IPS DF 6.9 (cell line): ENCODE results near the gene TNS3.

ENCODE experiments used
- DNase-seq: peaks from one replicate; pipeline ENCODE4 v3.0.0-alpha.2; 2013; ENCODE audit warnings: low read depth, low spot score
- H3K27ac ChIP-seq: one replicate; pipeline ENCODE4 v1.5.1; 2013; ENCODE audit warnings: low read length, control low read depth
- H3K27me3 ChIP-seq: 2 replicates; pipeline ENCODE4 v1.6.1; 2013; ENCODE audit warnings: mild to moderate bottlenecking, low read length; ENCODE audit not compliant: control insufficient read depth, insufficient read depth
- H3K36me3 ChIP-seq: 2 replicates; pipeline ENCODE4 v1.6.1; 2013; ENCODE audit warnings: low read length; ENCODE audit not compliant: control insufficient read depth, insufficient read depth
- H3K4me1 ChIP-seq: 2 replicates; pipeline ENCODE4 v1.6.1; 2013; ENCODE audit warnings: low read length; ENCODE audit not compliant: control insufficient read depth, insufficient read depth
- H3K4me3 ChIP-seq: 2 replicates; pipeline ENCODE4 v1.5.1; 2013; ENCODE audit warnings: mild to moderate bottlenecking, low read length
- H3K9me3 ChIP-seq: 2 replicates; pipeline ENCODE4 v1.6.1; 2013; ENCODE audit warnings: low read length, inconsistent platforms; ENCODE audit not compliant: control insufficient read depth, insufficient read depth
- WGBS: extraction: QIAGEN DNeasy Blood & Tissue Kit; methylation state at CpG from one replicate; pipeline ENCODE4 v1.1.7; 2013; ENCODE audit warnings: mixed read lengths, missing lambda C conversion rate; ENCODE audit not compliant: insufficient read length, insufficient coverage; 5-methylcytosine and 5-hydroxymethylcytosine counted together

Gene TNS3

DNA sequence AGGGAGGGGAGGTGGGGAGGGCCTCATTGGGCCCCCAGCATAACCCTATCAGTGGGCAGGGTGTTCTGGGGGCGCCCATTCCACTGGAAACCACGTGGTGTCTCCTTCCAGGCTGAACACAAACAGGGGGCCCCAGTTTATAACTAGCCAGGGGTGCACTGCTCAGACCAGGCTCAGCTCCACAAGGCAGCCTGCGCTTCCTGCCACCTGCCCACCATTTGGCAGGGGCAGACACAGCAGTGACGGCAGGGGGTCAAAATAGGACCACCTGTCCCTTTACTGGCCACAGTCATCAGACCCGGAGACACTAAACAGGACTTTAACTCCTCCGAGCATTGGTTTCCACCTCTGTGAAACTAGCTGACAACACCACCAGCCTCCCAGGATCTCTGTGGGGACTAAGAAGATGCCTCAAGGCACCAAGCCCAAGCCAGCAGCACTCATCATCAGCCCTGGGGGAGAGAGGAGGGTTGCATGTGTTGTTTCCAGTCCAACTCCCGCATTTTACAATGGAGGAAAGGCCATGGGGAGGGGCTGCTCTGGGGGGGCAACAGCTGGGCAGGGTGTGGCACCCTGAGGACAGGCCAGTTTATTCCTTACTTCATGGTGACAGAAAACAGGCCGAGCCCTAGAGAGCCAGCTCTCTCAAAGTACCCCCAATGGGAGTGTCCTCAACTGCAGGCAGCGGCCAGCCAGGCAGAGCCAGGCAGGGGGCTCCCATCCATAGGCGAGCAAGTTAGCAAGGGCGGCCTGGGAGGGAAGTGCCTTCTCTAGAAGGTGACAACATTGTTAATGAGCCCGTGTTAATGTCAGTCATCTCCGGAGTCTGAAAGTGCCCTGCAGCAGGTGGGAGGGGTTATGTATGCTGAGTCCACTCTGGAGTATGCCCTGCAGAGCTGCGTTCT is 127.6 kb downstream of the TNS3 start:
- Histone ChIP-seq H3K4me1 (0 out of 2 replicates have a peak, but pooled peaks cover 2% of the 10 kb centered on the region), H3K4me3 (no peak overlapping the region), H3K9me3 (no peaks in the 10 kb centered on the region), H3K36me3 (no peaks in the 10 kb centered on the region), H3K27ac (no peak overlapping the region), H3K27me3 (no peaks in the 10 kb centered on the region)
- DNase-seq, result no peak
- no CpG with 5 or more reads among the region's 14 CpGs for WGBS

DNA sequence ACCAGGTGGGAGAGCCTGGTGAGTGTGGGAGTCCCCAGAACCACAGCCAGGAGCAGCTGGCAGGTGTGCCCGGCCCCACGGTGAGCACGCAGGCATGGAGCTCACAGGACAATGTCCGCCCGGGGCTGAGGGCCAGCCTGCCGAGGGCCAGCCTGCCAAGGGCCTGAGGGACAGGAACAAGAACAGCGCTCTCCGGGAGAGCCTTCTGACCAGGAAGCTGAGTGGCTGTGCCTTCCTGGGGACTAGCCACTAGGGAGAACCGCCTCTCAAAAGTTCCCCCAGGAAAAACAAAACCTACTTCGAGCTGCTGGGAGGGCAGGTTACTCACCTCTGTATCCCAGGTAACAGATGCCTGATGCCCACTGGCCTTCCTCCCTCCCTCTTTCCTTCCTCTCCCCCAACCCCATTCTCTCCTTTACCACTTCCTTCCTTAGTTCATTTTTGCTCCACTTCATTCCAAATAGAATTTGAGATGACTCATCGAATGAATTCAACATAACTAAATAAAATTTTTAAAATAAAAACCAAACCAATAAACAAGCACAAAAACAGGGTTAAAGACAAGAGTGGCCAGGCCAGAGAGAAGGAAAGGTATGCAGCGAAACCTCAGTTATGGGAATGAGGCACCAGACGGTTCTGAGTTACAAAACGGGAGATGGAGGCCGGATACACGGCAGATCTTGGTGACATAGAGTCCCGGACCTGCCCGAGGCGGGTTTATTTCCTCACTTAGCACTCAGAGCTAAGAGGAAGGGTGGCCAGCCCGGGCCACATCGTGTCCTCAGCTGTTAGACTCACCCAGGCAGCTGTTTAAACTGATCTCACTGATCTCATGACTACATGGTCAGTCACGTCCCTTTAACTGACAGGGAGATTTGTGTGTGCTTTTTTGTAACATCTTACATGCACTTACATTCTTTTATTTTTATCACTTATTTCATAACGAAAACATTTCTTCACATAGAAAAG is 128.5 kb downstream of the TNS3 start:
- Histone ChIP-seq H3K9me3 (no peaks in the 10 kb centered on the region), H3K27me3 (no peaks in the 10 kb centered on the region), H3K4me3 (no peak overlapping the region), H3K4me1 (0 out of 2 replicates have a peak, but pooled peaks cover 2% of the 10 kb centered on the region), H3K27ac (no peak overlapping the region), H3K36me3 (no peaks in the 10 kb centered on the region)
- 100% methylated on average over 1 of the region's 23 CpGs for WGBS
- no peak for DNase-seq

DNA sequence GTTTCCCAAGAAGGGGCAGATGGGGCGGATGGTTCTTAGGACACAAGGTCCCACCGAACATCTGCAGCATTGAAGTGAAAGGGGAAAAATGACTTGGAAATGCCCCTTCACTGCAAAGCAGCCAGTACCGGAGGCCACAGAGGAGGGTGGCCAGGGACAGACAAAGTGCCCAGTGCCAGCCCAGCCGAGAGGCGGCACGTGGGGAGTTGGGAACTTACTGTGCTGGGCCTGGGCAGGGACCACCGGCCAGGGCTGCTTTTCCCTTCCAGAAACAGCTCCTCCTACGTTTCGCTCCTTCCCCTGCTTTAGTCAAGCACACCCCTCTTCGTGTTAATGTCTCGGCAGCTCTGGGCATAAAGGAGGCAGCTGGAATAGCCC is 129.2 kb downstream of the TNS3 start:
- no peak overlapping the region for H3K27ac ChIP-seq
- no peaks in the 10 kb centered on the region for H3K36me3 ChIP-seq
- no peak overlapping the region for H3K4me3 ChIP-seq
- no CpG with 5 or more reads among the region's 11 CpGs for WGBS
- 0 out of 2 replicates have a peak, but pooled peaks cover 2% of the 10 kb centered on the region for H3K4me1 ChIP-seq
- no peaks in the 10 kb centered on the region for H3K9me3 ChIP-seq
- no peak for DNase-seq
- H3K27me3 ChIP-seq, result no peaks in the 10 kb centered on the region

DNA sequence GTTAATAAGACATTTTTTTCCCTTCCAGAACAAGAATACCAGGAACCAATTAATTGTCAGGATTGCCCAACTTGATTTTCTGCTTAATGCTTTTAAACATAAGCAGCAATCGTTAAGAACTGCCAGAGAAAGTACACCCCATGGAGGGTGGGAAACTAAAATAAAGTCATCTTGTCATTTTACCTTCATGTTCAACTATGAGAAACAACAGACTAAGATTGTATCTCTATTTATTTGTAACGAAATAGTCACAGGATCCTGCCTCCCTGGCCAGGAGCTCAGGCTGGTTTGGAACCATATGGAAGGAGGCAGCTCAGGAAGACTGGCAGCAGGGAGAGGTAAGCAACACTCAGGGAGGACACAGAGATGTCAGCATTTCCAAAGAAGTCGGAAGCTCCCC is 129.6 kb downstream of the TNS3 start:
- no peaks in the 10 kb centered on the region for H3K27me3 ChIP-seq
- H3K9me3 ChIP-seq, result no peaks in the 10 kb centered on the region
- no peaks in the 10 kb centered on the region for H3K36me3 ChIP-seq
- 0 out of 2 replicates have a peak, but pooled peaks cover 2% of the 10 kb centered on the region for H3K4me1 ChIP-seq
- H3K27ac ChIP-seq, result no peak overlapping the region
- WGBS, result no CpG with 5 or more reads among the region's 3 CpGs
- no peak for DNase-seq
- no peak overlapping the region for H3K4me3 ChIP-seq

DNA sequence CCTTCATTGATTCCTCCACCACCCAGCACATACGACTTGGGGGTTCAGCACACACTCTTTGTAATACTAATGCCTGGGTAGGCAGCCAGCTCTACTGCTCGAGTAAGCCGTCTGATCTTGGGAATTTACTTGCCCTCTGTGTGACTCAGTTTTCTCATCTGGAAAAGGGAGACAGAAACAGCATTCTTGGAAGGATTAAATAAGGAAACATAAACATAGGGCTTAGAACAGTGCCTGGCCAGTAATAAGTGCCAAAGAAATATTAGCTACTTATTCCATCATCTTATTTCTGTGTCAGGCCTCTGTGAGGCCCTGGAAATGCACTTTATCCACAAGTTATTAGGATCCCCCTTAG is 130.1 kb downstream of the TNS3 start:
- H3K4me3 ChIP-seq, result no peak overlapping the region
- no peak for DNase-seq
- no peak overlapping the region for H3K27ac ChIP-seq
- no peaks in the 10 kb centered on the region for H3K9me3 ChIP-seq
- no peaks in the 10 kb centered on the region for H3K27me3 ChIP-seq
- H3K4me1 ChIP-seq, result 0 out of 2 replicates have a peak, but pooled peaks cover 2% of the 10 kb centered on the region
- no CpG with 5 or more reads among the region's 3 CpGs for WGBS
- no peaks in the 10 kb centered on the region for H3K36me3 ChIP-seq

DNA sequence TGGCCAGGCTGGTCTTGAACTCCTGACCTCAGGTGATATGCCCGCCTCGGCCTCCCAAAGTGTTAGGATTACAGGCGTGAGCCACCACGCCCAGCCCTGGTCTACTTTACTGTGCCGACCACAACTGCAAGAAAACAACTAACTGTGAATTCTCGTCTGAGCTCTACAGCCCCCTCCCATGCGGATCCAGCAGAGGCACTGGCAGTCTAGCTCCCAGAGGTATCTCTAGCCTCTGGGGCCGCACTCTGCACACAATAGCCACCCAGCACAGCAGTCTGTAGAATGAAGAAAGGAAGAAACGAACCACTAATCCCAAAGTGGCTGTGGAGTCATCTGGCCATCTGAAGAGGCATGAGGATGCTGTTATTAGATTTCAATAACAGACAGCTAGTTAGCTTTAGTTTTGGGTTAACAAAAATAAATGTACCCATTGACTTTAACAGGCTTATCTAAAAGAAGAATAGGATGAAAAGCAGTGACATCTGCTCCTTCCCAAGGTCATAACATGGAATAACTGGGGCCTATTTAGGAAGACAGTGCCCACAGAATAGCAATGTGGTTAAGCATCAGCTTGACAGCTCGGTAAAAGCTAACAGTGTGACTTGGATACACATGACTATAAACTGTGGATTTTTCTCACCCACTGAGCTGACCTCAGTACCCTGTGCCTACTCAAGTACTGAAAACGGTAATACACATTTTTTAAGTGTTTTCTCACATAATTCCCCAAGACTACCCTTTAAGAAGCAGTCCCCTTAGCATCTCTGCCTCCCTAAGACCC is 131.9 kb downstream of the TNS3 start:
- Histone ChIP-seq H3K27me3 (no peaks in the 10 kb centered on the region), H3K9me3 (no peaks in the 10 kb centered on the region), H3K36me3 (no peaks in the 10 kb centered on the region), H3K27ac (no peak overlapping the region), H3K4me3 (no peak overlapping the region), H3K4me1 (no peaks in the 10 kb centered on the region)
- no peak for DNase-seq
- WGBS, result no CpG with 5 or more reads among the region's 11 CpGs

DNA sequence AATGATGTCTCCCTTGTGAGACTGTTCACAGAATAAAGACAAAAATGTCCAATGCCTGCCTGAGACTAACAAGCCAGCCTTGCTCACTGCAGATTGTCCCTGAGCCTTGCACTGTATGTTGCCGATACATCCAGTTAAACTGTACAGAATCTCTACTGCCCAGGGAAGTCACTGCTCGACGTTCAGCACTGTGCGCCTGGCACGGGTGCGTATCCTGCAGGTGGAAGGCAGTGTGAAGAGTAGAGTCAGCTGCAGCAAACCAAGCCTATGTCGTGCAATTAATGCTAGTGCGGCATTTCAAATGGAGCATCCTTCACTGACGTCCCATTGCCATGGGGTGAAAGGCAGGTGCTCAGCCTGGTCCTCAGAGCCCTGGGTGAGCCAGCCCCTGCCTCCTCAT is 132.9 kb downstream of the TNS3 start:
- no peak for DNase-seq
- WGBS, result no CpG with 5 or more reads among the region's 9 CpGs
- no peaks in the 10 kb centered on the region for H3K4me1 ChIP-seq
- no peak overlapping the region for H3K4me3 ChIP-seq
- H3K27me3 ChIP-seq, result no peaks in the 10 kb centered on the region
- no peak overlapping the region for H3K27ac ChIP-seq
- H3K9me3 ChIP-seq, result no peaks in the 10 kb centered on the region
- H3K36me3 ChIP-seq, result no peaks in the 10 kb centered on the region

DNA sequence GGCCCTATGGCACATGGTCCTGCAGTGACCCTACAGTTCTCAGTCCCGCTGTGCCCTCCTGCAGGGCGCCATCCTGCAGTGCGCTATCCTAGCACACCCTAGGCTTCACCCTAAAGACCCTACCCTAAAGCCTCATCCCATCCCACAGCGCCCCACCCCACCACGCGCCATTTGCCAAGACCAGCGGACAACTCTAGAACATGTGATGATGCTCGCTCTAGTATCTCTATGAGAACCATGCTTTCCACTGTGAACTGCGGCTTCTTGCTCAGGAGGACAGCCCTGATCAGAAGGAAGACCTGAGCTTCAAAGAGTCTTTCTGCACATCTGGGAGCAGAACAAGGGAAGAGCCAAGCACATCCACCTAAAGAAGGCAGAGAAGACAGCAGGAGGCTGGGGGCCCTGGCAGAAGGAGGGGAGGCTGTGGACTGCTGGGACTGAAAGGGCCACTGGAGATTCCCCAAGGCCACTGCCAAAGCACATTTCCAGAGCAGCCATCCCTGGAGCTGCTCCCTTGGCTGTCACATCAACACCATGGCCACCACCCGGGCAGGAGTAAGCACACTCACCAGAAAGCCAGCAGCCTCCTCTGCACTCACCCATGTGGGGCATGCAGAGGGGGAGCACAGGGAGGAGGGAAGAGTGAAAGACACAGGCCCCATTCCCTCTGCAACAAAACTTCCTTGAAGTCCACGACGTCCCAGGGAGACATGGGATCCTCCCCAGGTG is 134.1 kb downstream of the TNS3 start:
- WGBS, result no CpG with 5 or more reads among the region's 12 CpGs
- Histone ChIP-seq H3K9me3 (no peaks in the 10 kb centered on the region), H3K27me3 (no peaks in the 10 kb centered on the region), H3K4me3 (no peak overlapping the region), H3K36me3 (no peaks in the 10 kb centered on the region), H3K27ac (no peak overlapping the region), H3K4me1 (no peaks in the 10 kb centered on the region)
- no peak for DNase-seq

DNA sequence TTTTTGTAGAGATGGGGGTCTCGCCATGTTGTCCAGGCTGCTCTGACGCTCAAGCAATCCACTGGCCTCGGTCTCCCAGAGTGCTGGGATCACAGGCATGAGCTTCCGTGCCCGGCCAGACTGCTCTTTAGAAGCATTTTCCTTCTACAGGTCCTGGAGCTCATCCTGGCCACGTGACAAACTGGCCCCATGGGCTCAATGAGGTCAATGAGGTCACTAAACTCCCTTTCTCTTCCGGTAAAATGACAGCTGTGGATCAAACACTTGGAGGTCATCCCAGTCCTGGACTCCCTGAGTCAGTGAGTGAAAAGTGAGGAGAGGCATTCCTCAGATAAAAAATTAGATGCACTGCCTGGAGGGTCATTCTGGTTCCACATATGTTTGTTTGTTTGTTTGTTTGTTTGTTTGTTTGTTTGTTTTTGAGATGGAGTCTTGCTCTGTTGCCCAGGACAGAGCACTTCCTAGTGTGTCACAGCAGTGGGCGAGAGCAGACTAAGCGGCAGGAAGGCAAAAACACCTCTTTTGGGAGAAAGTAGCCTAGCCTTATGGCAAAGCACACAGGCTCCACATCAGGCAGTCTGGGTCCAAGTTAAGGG is 134.9 kb downstream of the TNS3 start:
- no peak overlapping the region for H3K27ac ChIP-seq
- no CpG with 5 or more reads among the region's 9 CpGs for WGBS

More for the DNA sequence above, 134.9 kb downstream of the TNS3 start:
- Histone ChIP-seq H3K27me3 (no peaks in the 10 kb centered on the region), H3K4me1 (no peaks in the 10 kb centered on the region), H3K36me3 (no peaks in the 10 kb centered on the region), H3K9me3 (no peaks in the 10 kb centered on the region), H3K4me3 (no peak overlapping the region)
- no peak for DNase-seq
